T47D (cell line): Measurements from ENCODE around the gene RPTOR.

Experiments used
- DNase-seq, 2 experiments: peaks; one replicate each; pipeline versions ENCODE4 v3.0.0 to v3.0.0-alpha.2; 2011 to 2012; ENCODE audit warnings: low read depth in 1 of 2, low spot score in 1 of 2
- JUND ChIP-seq: IDR thresholded peaks from 2 replicates; pipeline ENCODE4 v1.6.1; 2012; ENCODE audit warnings: low read depth
- in situ Hi-C: cut with HindIII; loops from 2 replicates; pipeline ENCODE4 v1.10.0; 2016; ENCODE audit warnings: low sequenced_read_pairs, low pct_unique_long_range_greater_than_20kb

The RPTOR gene

DNA sequence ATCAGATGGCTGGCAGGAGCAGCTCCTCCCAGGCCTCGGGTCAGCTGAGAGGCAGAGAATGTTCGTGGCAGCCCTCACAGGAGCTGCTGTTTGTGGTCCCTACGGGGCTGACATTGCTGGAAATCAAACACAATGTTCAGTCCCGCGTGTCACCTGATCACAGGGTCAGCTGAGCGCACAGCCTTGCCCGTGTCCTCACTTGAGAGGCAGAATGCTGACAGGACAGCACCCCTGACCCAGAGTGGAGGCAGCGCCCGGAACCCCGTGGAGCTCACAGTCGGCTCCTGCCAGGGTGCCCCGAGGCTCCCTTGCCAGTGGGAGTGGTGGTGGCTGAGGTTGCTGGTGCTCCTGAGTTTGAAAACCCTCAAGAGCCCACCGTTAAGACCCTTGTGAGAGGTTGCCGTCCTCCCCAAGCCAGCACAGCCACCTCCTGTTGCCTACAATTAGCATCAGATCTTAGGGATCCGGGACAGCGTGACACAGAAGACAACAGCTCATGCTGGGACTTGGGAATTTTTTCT lies 443.4 kb downstream of the RPTOR start:
- in situ Hi-C loops: no loop called here
- no peak for TF ChIP-seq JUND
- peak in 1 of 2 experiments; percentile 64 for DNase-seq

GRCh38 chr17:80989586-80989913 lies 444.9 kb downstream of the RPTOR start:
- in situ Hi-C loops: no loop called here
- no peak for TF ChIP-seq JUND
- DNase-seq: no peak

DNA sequence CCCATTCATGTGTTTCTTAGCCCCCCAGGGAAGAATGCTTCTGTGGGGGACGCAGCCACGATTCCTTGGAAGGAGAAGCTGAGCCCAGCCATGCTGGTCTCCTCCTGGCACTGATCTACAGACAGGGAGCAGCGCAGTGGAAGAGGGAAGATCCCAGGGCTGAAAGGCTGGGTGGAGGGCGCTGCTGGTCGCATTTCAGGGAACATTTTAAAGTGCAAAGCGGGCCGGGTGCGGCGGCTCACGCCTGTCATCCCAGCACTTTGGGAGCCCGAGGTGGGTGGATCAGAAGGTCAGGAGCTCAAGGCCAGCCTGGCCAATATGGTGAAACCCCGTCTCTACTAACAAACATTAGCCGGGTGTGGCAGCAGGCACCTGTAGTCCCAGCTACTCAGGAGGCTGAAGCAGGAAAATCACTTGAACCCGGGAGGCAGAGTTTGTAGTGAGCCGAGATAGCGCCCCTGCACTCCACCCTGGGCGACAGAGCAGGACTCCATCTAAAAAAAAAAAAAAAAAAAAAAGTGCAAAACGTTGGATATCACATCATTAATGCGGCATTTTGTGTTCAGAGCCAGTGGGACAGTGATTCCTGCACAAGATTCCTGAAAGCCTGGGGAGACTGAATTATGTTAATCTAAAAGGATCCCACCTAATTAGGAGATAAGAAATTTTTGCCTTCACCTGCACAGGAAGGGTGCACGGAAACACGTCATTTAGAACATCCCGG lies 446.4 kb downstream of the RPTOR start:
- in situ Hi-C loops: no loop called here
- no peak for TF ChIP-seq JUND
- no peak for DNase-seq

DNA sequence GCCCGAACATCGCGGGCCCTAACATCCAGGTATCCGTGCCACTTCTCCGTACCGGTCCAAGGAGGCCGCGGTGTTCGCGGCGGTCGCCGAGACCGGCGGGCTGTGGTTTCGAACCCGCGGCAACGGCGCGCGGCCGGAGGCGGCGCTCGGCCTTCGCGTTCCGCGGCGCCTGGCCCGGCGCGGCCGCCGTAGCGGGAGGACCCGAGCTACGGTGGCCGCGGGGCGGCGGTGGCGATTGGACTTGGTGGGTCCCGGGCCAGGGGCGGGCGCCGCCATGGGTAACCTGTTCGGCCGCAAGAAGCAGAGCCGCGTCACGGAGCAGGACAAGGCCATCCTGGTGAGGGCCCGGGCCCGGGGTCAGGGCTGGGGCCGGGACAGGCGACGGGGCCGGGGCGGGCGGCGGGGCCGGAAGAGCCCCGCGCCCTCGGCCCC lies 447.0 kb downstream of the RPTOR start, which contains the start of gene CHMP6:
TSS of gene CHMP6 (plus strand) at position 197 of the 432 bp plus-strand sequence. CDS start at position 275, 78 bp downstream.
- no peak for TF ChIP-seq JUND
- in situ Hi-C loops: no loop called here
- peak; percentile 84 to 89 for DNase-seq

GRCh38 chr17:80992077-80992947 lies 447.7 kb downstream of the RPTOR start:
- in situ Hi-C loops: no loop called here
- TF ChIP-seq JUND: no peak
- peak in 1 of 2 experiments; percentile 63 for DNase-seq

DNA sequence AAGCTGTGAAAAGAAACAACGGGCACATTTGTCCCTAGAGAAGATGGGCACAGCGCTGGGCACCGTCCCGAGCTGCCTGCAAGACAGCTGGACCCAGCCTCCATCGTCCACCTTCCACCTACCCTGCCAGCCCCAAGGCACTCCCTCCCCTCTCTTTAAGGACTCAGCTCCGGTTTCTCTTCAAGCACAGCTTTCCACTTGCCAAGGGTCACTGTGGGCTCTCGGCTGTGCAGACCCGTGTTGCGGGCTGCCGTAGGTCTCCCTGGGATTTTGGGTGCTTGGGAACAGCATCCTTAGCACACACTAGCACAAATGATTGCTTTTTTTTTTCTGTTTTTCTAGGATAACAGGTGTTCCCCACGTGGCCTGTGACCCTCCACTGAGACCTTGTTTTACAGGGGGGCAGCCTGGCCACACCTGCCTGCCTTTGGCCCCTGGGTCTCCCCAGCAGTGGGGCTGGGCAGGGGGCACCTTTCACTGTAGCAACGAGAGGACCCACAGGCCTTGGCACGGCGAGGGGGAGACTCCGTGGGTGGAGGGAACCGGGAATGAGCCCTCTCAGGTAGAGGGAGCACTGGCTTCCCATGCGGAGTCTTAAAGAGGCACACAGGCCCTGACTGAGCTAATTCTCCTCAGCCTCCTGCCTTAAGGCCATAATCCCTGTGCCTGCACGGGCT lies 448.4 kb downstream of the RPTOR start:
- no peak for TF ChIP-seq JUND
- in situ Hi-C loops: no loop called here
- peak in 1 of 2 experiments; percentile 31 for DNase-seq

DNA sequence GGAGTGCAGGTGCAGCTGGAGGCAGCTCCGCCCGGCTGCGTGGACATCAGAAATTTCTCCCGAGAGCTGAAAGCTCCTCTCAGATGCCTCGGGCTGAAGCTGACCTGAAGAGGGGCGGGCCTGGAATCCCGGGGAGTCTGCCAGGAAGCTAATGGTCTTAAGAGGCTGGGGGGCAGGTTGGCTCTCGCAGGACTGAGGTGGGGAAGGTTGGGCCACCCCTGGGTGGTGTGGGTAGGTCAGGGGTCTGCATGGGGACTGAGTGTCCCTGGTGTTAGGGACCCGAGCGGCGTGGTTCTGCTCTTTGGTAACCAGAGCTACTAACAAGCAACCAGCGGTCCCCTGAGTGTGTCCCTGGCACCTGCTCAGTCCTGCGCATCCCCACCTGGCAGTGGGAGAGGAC lies 450.5 kb downstream of the RPTOR start:
- in situ Hi-C loops: no loop called here
- TF ChIP-seq JUND: no peak
- DNase-seq: no peak

DNA sequence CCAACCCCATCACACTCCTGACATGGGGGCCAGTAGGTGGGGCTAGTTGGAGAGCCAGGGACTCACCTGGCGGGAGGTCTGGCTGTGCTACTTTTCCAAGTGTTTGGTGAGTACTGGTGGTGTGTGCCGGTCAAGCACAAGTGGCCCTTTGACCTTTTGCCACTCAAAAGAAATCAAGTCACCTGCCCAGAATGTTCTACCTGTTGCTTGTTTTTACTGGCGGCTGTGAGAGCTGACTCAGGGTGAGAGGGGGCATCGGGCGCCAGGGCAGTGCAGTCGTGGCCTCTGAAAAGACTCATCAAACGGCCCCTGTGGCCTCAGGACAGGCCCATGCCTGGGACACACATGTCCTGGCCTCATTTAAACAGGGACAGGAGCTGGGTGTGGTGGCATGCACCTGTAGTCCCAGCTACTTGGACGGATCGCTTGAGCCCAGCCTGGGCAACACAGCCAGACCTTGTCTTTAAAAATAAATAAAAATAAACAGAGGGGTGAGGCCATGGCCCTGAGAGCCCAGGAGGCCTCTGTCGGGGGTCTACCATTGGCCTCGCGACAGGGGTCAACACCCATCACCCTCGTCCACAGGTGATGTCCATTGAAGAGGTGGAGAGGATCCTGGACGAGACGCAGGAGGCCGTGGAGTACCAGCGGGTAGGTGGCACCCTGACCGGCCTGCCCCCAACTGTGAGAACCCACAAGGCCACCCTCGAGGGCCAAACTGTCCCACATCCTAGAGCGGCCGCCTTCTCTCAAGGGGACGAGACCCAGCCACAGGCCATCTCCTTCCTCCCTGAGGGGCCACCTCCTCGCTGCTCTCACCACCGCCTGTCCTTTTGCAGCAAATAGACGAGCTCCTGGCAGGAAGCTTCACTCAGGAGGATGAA lies 452.0 kb downstream of the RPTOR start:
- no peak for TF ChIP-seq JUND
- in situ Hi-C loops: no loop called here
- no peak for DNase-seq

GRCh38 chr17:80997424-80998117 lies 452.9 kb downstream of the RPTOR start:
- TF ChIP-seq JUND: no peak
- in situ Hi-C loops: no loop called here
- DNase-seq: no peak

- in situ Hi-C loops: no loop called here
- DNase-seq: no peak
- no peak for TF ChIP-seq JUND
Observed at GRCh38 chr17:80998118-80998747, 453.6 kb downstream of the RPTOR start.

DNA sequence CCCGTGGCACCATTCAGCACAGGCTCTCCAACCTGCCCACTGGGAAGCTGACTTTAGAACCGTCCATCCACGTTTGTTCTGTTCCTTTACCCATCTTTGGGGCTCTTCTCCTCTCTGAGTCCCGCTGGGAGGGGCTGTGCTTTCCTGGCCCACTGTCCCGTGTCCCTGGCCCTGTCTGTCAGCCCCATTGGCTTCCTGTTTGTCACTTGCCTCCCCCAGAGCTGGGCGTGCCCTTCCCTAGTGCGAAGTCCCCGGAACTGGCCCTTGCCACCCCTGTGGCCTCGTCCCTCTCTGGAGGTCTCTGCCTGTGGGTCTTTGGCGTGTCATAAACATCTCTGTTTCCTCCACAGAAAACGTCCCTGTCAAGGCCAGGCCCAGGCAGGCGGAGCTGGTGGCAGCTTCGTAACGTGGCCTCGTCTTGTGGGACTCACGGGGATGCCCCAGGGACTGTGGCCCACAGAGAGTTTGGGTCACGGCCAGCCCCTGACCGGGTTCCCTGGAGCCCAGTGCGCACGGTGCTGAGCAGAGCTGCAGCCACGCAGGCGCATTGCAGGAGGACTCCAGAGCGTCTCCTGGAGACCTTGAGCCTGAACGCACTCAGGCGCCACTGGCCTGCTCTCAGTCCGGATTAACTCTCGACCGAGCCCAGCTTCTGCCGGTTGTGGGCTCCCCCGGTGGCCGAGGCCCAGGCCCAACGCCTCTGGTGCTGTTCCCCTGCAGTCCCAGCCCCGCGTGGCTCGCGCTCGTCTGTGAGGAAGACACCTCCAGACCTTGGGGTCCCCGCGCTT lies 454.3 kb downstream of the RPTOR start:
- no peak for TF ChIP-seq JUND
- no peak for DNase-seq
- in situ Hi-C loops: no loop called here
